PFSK-1 (cell line): ENCODE measurements around the gene ZNF830.

Experiments used
- FOXP2 ChIP-seq: optimal IDR thresholded peaks from 2 replicates; pipeline ENCODE3; 2011; ENCODE audit warnings: borderline replicate concordance, control low read depth, inconsistent platforms; ENCODE audit not compliant: insufficient read depth; ENCODE audit errors: extremely low read length, extremely low read depth
- POLR2AphosphoS5 ChIP-seq: IDR thresholded peaks from 2 replicates; pipeline ENCODE4 v1.6.1; 2012; ENCODE audit warnings: low read depth, mild to moderate bottlenecking, control low read depth, low read length, moderate library complexity
- SIN3A ChIP-seq: IDR thresholded peaks from 2 replicates; pipeline ENCODE4 v1.6.1; 2012; ENCODE audit warnings: mild to moderate bottlenecking, low read length, moderate library complexity, borderline replicate concordance; ENCODE audit not compliant: insufficient read depth
- TAF1 ChIP-seq: IDR thresholded peaks from 2 replicates; pipeline ENCODE4 v1.6.1; 2012; ENCODE audit warnings: low read length, control low read depth, borderline replicate concordance; ENCODE audit not compliant: insufficient read depth
- TF ChIP-seq, protein P1 (sequence below), 2 experiments: IDR thresholded peaks; 2 replicates each; pipeline versions ENCODE4 v1.6.1 to v1.8.0; 2011 to 2012; ENCODE audit warnings: low read depth in 2 of 2, low read length in 2 of 2, control low read depth in 1 of 2, inconsistent platforms in 1 of 2, mild to moderate bottlenecking in 1 of 2, moderate library complexity in 1 of 2; ENCODE audit not compliant: insufficient read depth in 1 of 2

The ZNF830 gene

DNA sequence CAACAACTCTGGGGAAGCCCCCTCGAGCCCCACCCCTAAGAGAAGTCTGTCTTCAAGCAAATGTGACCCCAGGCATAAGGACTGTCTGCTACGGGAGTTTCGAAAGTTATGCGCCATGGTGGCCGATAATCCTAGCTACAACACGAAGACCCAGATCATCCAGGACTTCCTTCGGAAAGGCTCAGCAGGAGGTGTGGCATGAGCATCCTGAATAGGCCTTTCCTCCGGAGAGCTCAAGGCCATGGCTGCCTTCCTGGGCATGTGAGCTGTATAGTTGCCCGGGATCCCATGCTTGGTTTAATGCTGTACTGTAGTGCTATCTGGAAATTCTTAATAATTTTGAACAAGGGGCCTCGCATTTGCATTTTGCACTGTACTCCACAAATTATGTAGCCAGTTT lies 28.1 kb downstream of the ZNF830 start:
- no peak for TF ChIP-seq SIN3A
- no peak for TF ChIP-seq POLR2AphosphoS5
- no peak for TF ChIP-seq FOXP2
- TF ChIP-seq TAF1 = no peak
- TF ChIP-seq, protein P1, sequence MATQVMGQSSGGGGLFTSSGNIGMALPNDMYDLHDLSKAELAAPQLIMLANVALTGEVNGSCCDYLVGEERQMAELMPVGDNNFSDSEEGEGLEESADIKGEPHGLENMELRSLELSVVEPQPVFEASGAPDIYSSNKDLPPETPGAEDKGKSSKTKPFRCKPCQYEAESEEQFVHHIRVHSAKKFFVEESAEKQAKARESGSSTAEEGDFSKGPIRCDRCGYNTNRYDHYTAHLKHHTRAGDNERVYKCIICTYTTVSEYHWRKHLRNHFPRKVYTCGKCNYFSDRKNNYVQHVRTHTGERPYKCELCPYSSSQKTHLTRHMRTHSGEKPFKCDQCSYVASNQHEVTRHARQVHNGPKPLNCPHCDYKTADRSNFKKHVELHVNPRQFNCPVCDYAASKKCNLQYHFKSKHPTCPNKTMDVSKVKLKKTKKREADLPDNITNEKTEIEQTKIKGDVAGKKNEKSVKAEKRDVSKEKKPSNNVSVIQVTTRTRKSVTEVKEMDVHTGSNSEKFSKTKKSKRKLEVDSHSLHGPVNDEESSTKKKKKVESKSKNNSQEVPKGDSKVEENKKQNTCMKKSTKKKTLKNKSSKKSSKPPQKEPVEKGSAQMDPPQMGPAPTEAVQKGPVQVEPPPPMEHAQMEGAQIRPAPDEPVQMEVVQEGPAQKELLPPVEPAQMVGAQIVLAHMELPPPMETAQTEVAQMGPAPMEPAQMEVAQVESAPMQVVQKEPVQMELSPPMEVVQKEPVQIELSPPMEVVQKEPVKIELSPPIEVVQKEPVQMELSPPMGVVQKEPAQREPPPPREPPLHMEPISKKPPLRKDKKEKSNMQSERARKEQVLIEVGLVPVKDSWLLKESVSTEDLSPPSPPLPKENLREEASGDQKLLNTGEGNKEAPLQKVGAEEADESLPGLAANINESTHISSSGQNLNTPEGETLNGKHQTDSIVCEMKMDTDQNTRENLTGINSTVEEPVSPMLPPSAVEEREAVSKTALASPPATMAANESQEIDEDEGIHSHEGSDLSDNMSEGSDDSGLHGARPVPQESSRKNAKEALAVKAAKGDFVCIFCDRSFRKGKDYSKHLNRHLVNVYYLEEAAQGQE (IDR thresholded peaks at IDR 0.05; ENCODE audit: insufficient read depth in 1 of 2, low read depth in 2 of 2, low read length in 2 of 2) = no peak

DNA sequence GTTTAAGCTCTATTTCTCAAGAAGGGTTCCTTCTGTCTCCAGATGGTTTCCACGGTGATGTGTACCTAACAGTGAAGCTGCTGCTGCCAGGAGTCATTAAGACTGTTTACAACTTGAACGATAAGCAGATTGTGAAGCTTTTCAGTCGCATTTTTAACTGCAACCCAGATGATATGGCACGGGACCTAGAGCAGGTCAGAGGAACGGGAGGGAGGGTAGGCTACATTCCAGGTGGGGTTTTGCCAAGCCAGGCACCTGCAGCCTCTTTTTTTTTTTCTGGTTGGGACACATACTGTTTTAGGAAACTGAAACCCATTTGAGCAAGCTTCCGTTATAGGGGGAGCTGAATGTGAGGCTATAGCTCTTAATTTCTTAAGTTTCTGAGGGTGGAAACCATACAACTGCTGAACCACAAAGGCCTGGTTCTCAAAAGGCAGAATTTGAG lies 29.6 kb downstream of the ZNF830 start:
- TF ChIP-seq TAF1 (no peak), FOXP2 (no peak), SIN3A (no peak)
- TF ChIP-seq, protein P1 (IDR thresholded peaks at IDR 0.05; ENCODE audit: insufficient read depth in 1 of 2, low read depth in 2 of 2, low read length in 2 of 2) = no peak

DNA sequence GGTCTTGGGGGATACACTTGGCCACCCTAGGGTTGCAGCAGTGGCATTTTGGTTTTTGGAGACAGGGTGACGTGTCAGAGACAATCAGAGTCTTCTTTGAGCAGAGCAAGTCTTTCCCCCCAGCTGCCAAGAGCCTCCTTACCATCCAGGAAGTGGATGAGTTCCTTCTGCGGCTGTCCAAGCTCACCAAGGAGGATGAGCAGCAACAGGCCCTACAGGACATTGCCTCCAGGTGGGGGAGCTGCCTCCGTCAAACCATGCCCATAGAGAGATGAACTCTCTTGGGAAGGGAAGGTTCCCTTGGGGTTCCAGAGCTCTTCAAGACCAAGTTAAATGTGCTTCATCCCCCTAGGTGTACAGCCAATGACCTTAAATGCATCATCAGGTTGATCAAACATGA lies 30.3 kb downstream of the ZNF830 start:
- no peak for TF ChIP-seq SIN3A
- TF ChIP-seq, protein P1 (IDR thresholded peaks at IDR 0.05; ENCODE audit: insufficient read depth in 1 of 2, low read depth in 2 of 2, low read length in 2 of 2) = no peak
- TF ChIP-seq FOXP2 = no peak
- TF ChIP-seq POLR2AphosphoS5 = no peak
- no peak for TF ChIP-seq TAF1

DNA sequence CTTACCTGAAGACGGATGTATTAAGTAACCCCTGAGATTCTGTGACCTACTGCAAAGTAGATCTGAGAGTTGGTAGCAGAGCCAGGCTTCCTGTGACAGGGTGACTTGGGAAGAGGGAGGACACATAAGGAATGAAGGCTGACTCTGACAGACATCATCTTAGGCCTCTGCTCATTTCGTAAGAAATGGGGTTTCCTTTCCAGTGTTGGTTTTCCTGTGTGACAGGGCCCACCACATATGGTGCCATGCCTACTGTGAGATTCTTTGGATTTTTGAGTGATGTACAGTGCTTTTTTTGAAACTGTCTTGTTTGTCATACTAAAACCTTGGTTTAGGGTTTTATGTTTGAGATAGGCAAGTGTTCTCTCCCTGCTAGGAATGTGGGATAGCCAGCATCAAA lies 31.7 kb downstream of the ZNF830 start:
- TF ChIP-seq FOXP2 (no peak), POLR2AphosphoS5 (no peak), SIN3A (no peak)

DNA sequence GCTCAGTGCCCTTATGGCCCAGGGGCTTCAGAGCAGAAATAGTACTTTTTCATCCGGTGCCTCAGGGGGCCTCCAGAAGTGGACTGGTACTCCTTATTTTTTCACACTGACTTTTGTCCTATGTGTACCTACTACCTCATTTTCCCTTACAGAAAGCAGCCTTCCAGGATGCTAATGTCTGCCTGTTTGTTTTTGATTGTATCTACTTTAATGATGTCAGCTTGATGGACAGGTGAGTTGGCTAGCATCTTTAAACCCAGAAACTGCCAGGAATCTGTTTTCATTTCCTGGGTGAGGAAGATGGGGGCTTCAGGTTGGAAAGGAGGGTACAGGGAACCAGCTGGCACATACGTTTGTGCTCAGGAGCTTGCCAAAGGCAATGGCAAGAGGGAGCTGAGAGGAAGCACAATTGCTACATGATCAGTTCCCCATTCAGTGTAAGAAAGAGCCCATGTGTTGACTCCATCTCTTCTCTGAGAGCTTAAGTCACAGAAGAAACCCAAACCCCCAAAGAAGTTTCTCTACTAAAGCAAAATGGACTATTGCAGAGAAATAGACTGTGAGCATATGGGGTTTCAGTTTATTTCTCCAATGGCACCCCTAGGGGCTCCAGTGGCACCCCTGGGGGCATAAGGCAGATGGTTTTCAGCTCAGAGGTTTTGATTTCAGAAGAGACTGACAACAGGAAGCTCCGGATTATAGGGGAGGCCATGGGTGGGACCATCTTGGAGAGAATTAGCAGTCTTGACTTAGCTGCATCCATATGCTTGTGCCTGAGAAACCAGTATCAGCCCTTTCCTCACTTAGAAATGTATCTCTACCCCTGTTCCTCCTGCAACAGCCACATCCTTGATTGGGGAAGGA lies 35.3 kb downstream of the ZNF830 start:
- no peak for TF ChIP-seq SIN3A
- no peak for TF ChIP-seq FOXP2
- TF ChIP-seq POLR2AphosphoS5 = no peak
- TF ChIP-seq TAF1 = no peak
- TF ChIP-seq, protein P1 (IDR thresholded peaks at IDR 0.05; ENCODE audit: insufficient read depth in 1 of 2, low read depth in 2 of 2, low read length in 2 of 2) = no peak
